Neural crest cell (in vitro differentiated cells): ENCODE measurements around the gene SCFD1. TPM values are rescaled to one million over a fixed set of nuclear protein-coding genes. Genes with fewer than 3 reads are reported as not detected.

Experiments used
- DNase-seq: peaks from one replicate; pipeline ENCODE4 v3.0.0; 2021; ENCODE audit warnings: low read depth, mixed read lengths, low spot score
- H3K27ac Mint-ChIP-seq: one replicate; pipeline ENCODE4 v1.8.0; 2021; ENCODE audit warnings: mild to moderate bottlenecking, mixed read lengths; ENCODE audit not compliant: unreplicated experiment
- H3K27me3 Mint-ChIP-seq: 2 replicates; pipeline ENCODE4 v1.8.0; 2021; ENCODE audit warnings: low read depth, mild to moderate bottlenecking, mixed read lengths
- H3K36me3 Mint-ChIP-seq: 2 replicates; pipeline ENCODE4 v1.8.0; 2021; ENCODE audit warnings: low read depth, mild to moderate bottlenecking, mixed read lengths
- H3K4me1 Mint-ChIP-seq: 2 replicates; pipeline ENCODE4 v1.8.0; 2021; ENCODE audit warnings: mixed read lengths
- H3K4me3 Mint-ChIP-seq: one replicate; pipeline ENCODE4 v1.8.0; 2021; ENCODE audit warnings: mild to moderate bottlenecking, mixed read lengths
- H3K9me3 Mint-ChIP-seq: 2 replicates; pipeline ENCODE4 v1.8.0; 2021; ENCODE audit warnings: mixed read lengths
- total RNA-seq: library from RNA; stranded (reverse); gene quantifications from 2 replicates; pipeline ENCODE4 v1.2.1, GENCODE V29; 2021
- TF ChIP-seq, protein P1 (sequence below): fragments of 200-600 bp; sonication (generic); conservative IDR thresholded peaks from 2 replicates; pipeline ENCODE4 v1.5.0; 2021; ENCODE audit warnings: antibody characterized with exemption, mild to moderate bottlenecking

The SCFD1 gene
- total RNA-seq, 1 donor from 2014 or later: 63.4 TPM

DNA sequence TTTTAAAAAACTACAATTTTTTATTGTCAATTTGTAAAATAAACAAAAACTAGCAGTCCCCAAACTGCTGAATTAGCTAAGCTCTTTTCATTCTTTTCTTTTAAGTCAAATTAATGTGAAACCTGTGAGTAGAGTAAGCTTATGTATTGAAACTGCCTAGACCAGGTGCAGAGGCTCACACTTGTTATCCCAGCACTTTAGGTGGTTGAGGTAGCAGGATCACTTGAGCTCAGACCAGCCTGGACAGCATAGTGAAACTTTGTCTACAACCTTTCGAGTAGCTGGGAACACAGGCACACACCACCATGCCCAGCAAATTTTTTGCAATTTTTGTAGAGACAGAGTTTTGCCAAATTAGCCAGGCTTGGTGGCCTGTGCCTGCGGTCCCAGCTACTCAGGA, 26.4 kb downstream of the SCFD1 start:
- no peaks in the 10 kb centered on the region for H3K4me1 Mint-ChIP-seq
- H3K27me3 Mint-ChIP-seq: no peaks in the 10 kb centered on the region
- no peak overlapping the region for H3K4me3 Mint-ChIP-seq
- DNase-seq: no peak
- peaks cover 16% of the 10 kb centered on the region for H3K9me3 Mint-ChIP-seq
- H3K27ac Mint-ChIP-seq: no peak overlapping the region
- TF ChIP-seq, protein P1, sequence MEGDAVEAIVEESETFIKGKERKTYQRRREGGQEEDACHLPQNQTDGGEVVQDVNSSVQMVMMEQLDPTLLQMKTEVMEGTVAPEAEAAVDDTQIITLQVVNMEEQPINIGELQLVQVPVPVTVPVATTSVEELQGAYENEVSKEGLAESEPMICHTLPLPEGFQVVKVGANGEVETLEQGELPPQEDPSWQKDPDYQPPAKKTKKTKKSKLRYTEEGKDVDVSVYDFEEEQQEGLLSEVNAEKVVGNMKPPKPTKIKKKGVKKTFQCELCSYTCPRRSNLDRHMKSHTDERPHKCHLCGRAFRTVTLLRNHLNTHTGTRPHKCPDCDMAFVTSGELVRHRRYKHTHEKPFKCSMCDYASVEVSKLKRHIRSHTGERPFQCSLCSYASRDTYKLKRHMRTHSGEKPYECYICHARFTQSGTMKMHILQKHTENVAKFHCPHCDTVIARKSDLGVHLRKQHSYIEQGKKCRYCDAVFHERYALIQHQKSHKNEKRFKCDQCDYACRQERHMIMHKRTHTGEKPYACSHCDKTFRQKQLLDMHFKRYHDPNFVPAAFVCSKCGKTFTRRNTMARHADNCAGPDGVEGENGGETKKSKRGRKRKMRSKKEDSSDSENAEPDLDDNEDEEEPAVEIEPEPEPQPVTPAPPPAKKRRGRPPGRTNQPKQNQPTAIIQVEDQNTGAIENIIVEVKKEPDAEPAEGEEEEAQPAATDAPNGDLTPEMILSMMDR: no peak
- peaks cover 37% of the 10 kb centered on the region for H3K36me3 Mint-ChIP-seq

DNA sequence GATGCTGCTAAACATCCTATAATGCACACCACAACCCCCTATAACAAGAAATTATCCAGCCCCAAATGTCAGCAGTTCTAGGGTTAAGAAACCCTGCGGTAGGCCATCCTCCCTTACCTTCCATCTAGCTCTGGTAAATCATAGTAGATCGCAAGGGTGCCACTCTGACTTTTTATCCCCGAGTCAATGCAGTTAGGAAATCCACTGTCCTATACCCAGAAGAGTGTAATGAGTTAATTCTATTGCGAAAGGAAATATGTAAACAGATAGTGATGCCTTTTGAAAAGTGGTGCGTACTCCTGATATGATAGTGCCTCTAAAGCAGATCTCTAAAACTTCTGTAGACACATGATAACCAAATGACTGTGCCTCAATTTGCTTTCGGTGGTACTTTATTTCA, 29.8 kb downstream of the SCFD1 start:
- no peak for DNase-seq
- Mint-ChIP-seq H3K36me3 (peaks cover 5% of the 10 kb centered on the region), H3K27me3 (no peaks in the 10 kb centered on the region), H3K9me3 (no peaks in the 10 kb centered on the region), H3K27ac (no peak overlapping the region), H3K4me3 (no peak overlapping the region), H3K4me1 (no peaks in the 10 kb centered on the region)
- TF ChIP-seq, protein P1: no peak

DNA sequence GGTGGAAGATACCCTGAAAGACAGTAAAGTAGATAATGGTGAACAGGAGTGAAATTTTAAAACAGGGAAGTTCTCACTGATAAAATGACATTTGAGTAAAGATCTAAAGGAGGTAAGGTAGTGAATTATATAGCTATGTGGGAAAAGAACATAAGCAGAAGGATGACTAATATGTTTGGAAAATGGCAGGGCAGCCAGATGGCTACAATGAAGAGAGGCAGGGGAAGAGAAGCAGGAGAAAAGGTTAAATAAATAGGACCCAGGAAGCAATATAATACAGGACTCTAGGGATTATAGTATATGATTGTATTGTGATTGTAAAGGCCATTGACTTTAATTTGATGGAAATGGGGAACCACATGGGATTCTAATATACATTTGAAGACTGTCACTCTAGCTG, 33.0 kb downstream of the SCFD1 start:
- no peak overlapping the region for H3K4me3 Mint-ChIP-seq
- H3K27me3 Mint-ChIP-seq: no peaks in the 10 kb centered on the region
- peaks cover 4% of the 10 kb centered on the region for H3K36me3 Mint-ChIP-seq
- H3K4me1 Mint-ChIP-seq: no peaks in the 10 kb centered on the region
- H3K9me3 Mint-ChIP-seq: no peaks in the 10 kb centered on the region
- DNase-seq: no peak
- TF ChIP-seq, protein P1: no peak
- no peak overlapping the region for H3K27ac Mint-ChIP-seq

DNA sequence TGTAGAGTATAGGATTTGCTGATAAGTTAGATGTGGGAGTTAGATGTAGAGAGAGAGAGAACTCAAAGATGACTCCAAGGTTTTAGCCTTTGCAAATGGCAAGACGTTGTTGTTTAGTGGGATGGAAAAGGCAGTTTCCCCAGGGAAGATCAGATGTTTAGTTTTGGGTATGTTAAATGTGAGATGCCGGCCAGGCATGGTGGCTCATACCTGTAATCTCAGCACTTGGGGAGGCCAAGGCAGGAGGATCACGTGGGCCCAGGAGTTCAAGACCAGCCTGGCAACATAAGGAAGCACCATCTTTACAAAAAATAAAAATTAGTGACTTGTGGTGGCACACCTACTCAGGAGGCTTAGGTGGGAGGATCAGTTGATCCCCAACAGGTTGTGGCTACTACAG, 33.5 kb downstream of the SCFD1 start:
- TF ChIP-seq, protein P1: no peak
- no peak overlapping the region for H3K27ac Mint-ChIP-seq
- no peaks in the 10 kb centered on the region for H3K9me3 Mint-ChIP-seq

DNA sequence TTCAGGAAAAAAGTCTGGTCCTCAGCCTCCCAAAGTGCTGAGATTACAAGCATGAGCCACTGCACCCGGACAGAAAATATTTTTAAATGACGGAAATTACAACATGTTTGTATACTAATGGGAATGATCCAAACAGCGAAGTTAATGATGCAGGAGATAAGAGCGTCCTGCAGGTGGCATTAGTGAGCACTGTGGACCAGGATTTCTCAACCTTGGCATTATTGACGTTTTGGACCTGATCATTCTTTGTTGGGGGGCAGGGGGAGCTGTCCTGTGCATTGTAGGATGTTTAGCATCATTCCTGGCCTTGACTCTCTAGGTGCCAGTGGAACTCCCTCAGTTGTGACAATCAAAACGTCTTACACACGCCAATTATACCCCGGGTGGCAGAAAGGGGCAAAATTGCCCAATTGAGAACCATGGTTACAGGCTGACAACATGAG, 34.1 kb downstream of the SCFD1 start:
- Mint-ChIP-seq H3K27me3 (no peaks in the 10 kb centered on the region), H3K36me3 (peaks cover 5% of the 10 kb centered on the region), H3K27ac (no peak overlapping the region), H3K4me3 (no peak overlapping the region), H3K9me3 (no peaks in the 10 kb centered on the region), H3K4me1 (no peaks in the 10 kb centered on the region)
- DNase-seq: peak; percentile 38
- TF ChIP-seq, protein P1: peak; percentile 71

More for the DNA sequence above, 33.5 kb downstream of the SCFD1 start:
- no peak for DNase-seq
- H3K27me3 Mint-ChIP-seq: no peaks in the 10 kb centered on the region
- H3K4me3 Mint-ChIP-seq: no peak overlapping the region
- H3K36me3 Mint-ChIP-seq: peaks cover 5% of the 10 kb centered on the region
- H3K4me1 Mint-ChIP-seq: no peaks in the 10 kb centered on the region

DNA sequence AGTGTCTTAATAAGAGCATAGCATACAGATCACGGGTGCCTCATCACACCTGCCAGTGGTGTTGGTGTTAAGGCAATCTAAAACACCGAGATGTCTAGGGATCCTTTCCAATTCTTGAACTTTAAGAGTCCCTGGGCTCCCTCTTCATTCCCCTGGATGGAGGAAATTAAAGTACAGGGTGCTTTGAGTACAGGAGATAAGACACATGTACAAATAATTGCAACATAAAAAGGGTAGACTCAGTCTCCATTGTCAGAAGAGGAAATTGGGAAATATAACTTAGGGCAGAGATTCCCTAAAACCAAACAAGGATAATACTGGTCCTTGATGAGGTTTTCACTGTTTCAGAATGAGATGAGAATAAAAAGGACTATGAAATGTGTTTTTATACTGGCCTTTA, 34.9 kb downstream of the SCFD1 start:
- no peak for DNase-seq
- H3K36me3 Mint-ChIP-seq: peaks cover 6% of the 10 kb centered on the region
- no peaks in the 10 kb centered on the region for H3K9me3 Mint-ChIP-seq
- H3K27ac Mint-ChIP-seq: no peak overlapping the region
- H3K4me3 Mint-ChIP-seq: no peak overlapping the region
- H3K4me1 Mint-ChIP-seq: no peaks in the 10 kb centered on the region
- H3K27me3 Mint-ChIP-seq: no peaks in the 10 kb centered on the region
- TF ChIP-seq, protein P1: no peak
